ENCODE results near the gene MAPK8IP3. TPM values are rescaled to one million over a fixed set of nuclear protein-coding genes. Genes with fewer than 3 reads are reported as not detected.

Gene MAPK8IP3
- total RNA-seq, 1 donor from 2014 or later, result 201 TPM

DNA sequence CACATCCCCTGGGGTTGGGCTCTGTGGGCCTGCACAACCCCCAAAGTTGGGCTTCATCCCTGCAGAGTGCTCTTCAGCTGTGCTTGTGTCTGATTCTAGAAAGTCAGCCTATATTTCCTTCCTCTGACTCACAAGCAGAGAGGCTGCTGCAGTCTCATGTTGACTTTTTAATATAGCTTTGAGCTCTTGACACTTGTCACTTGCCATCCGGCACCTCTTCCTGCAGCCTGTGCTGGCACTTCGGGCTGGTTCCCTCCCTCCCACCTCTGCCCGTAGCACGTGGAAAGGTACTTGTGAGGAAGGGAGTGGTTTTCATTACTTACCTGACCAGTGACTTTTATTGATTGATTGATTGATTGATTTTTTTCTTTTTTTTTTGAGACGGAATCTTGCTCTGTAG, 47.0 kb upstream of the MAPK8IP3 start:
- Mint-ChIP-seq H3K27me3 (no peaks in the 10 kb centered on the region), H3K27ac (no peak overlapping the region), H3K4me3 (no peak overlapping the region), H3K9me3 (no peaks in the 10 kb centered on the region), H3K4me1 (no peaks in the 10 kb centered on the region), H3K36me3 (ENCODE audit: low read depth) (peaks cover 64% of the 10 kb centered on the region)
- TF ChIP-seq, protein P1, sequence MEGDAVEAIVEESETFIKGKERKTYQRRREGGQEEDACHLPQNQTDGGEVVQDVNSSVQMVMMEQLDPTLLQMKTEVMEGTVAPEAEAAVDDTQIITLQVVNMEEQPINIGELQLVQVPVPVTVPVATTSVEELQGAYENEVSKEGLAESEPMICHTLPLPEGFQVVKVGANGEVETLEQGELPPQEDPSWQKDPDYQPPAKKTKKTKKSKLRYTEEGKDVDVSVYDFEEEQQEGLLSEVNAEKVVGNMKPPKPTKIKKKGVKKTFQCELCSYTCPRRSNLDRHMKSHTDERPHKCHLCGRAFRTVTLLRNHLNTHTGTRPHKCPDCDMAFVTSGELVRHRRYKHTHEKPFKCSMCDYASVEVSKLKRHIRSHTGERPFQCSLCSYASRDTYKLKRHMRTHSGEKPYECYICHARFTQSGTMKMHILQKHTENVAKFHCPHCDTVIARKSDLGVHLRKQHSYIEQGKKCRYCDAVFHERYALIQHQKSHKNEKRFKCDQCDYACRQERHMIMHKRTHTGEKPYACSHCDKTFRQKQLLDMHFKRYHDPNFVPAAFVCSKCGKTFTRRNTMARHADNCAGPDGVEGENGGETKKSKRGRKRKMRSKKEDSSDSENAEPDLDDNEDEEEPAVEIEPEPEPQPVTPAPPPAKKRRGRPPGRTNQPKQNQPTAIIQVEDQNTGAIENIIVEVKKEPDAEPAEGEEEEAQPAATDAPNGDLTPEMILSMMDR (IDR thresholded peaks at IDR 0.05), result no peak
- intact Hi-C loops (cut with micrococcal nuclease), result no loop called here
- ChIA-PET POLR2A (interaction anchor here (0.6 kb wide), 1 partner anchor 46 kb away, joined by 6 read pairs; no protein-coding TSS in a partner anchor), CTCF (no interaction called here)
- ATAC-seq (ENCODE audit: low read depth) (no peak), DNase-seq (no peak)

DNA sequence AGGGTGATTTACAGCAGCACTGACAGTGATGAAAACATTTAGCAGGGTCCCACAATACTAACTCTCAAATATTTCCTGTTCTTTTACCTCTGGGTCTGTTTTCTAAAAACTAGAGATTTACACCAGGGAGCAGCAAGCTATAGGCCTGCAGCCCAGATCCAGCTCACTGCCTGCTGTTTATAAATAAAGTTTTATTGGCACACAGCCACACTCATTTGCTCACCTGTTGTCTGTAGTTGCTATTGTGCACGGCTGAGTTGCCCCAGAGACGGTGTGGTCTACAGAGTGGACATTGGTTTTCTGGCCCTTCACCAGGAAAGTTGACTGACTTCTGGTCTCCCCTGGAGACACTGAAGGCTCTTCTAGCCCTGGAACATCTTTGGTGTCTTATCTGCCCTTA, 44.2 kb upstream of the MAPK8IP3 start:
- ATAC-seq (ENCODE audit: low read depth) (no peak), DNase-seq (no peak)
- no peak overlapping the region for H3K4me3 Mint-ChIP-seq
- H3K36me3 Mint-ChIP-seq (ENCODE audit: low read depth), result peaks cover 69% of the 10 kb centered on the region
- TF ChIP-seq, protein P1 (IDR thresholded peaks at IDR 0.05), result no peak
- no peaks in the 10 kb centered on the region for H3K27me3 Mint-ChIP-seq
- H3K4me1 Mint-ChIP-seq, result no peaks in the 10 kb centered on the region
- intact Hi-C loops (cut with micrococcal nuclease), result no loop called here
- H3K27ac Mint-ChIP-seq, result no peak overlapping the region
- POLR2A ChIA-PET, result no interaction called here
- CTCF ChIA-PET, result no interaction called here
- H3K9me3 Mint-ChIP-seq, result no peaks in the 10 kb centered on the region

DNA sequence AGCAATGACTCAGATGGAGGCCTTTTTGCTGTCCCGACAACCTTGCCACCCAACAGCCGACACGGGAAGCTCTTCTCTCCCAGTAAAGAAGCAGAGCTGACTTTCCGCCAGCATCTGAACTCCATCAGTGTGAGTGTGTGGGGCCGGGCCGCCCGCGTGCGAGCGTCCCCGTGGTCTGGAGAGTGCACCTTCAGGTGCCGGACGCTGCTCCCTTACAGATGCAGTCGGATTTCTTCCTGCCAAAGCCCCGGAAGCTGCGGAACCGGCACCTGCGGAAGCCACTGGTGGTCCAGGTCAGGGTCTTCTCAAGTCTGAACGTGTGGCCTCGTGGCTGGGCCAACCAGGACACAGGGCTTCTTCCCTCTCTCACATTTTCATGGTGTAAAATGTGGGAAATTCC, 43.5 kb upstream of the MAPK8IP3 start:
- H3K27ac Mint-ChIP-seq, result no peak overlapping the region
- intact Hi-C loops (cut with micrococcal nuclease), result no loop called here
- TF ChIP-seq, protein P1 (IDR thresholded peaks at IDR 0.05), result no peak
- POLR2A ChIA-PET, result no interaction called here
- DNase-seq, result no peak
- no peaks in the 10 kb centered on the region for H3K4me1 Mint-ChIP-seq
- H3K36me3 Mint-ChIP-seq (ENCODE audit: low read depth), result peaks cover 73% of the 10 kb centered on the region
- no peak overlapping the region for H3K4me3 Mint-ChIP-seq
- no peaks in the 10 kb centered on the region for H3K27me3 Mint-ChIP-seq
- ATAC-seq (ENCODE audit: low read depth), result no peak
- CTCF ChIA-PET, result no interaction called here
- no peaks in the 10 kb centered on the region for H3K9me3 Mint-ChIP-seq

DNA sequence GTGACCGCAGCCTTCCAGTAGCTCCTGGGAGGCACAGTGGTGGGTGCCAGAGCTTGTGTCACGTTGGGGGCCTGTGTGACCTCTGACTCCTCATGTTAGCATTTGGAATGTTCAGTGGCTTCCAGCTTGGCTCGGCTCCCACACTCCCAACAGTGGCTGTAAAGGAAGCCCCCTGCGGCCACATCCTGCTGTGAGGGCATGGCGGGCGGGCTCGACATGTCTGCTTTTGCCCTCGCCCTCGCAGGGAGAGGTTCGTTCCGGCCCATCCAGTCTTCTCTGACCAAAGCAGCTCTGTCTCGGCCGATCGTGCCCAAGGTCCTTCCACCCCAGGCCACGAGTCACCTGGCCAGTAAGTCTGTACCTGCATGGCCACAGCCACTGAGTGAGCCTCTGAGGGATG, 40.2 kb upstream of the MAPK8IP3 start:
- ChIA-PET POLR2A (interaction anchor here (0.5 kb wide), 1 partner anchor 88 kb away, joined by 3 read pairs; no protein-coding TSS in a partner anchor), CTCF (no interaction called here)
- H3K9me3 Mint-ChIP-seq, result no peaks in the 10 kb centered on the region
- DNase-seq (no peak), ATAC-seq (ENCODE audit: low read depth) (no peak)
- H3K27me3 Mint-ChIP-seq, result no peaks in the 10 kb centered on the region
- no peaks in the 10 kb centered on the region for H3K4me1 Mint-ChIP-seq
- H3K36me3 Mint-ChIP-seq (ENCODE audit: low read depth), result peaks cover 84% of the 10 kb centered on the region
- H3K27ac Mint-ChIP-seq, result no peak overlapping the region
- H3K4me3 Mint-ChIP-seq, result no peak overlapping the region
- intact Hi-C loops (cut with micrococcal nuclease), result no loop called here
- TF ChIP-seq, protein P1 (IDR thresholded peaks at IDR 0.05), result no peak

DNA sequence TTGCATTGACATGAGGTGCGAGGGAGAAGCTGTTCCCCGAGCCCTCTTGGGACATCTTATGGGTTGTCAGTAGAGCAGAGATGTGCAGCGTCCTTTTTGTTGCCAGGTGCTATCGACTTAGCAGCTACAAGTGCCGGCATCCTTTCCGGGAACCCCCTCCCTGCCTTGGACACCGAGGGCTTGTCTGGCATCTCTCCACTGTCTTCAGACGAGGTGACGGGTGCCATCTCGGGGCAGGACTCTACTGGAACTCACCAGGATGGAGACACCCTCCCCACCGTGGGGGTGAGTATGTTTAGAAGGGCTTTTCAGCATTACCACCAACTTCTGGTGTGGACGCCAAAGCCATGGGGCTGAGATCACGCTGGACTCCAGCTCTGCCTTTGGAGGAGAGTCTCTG, 39.7 kb upstream of the MAPK8IP3 start:
- TF ChIP-seq, protein P1 (IDR thresholded peaks at IDR 0.05), result no peak
- no peaks in the 10 kb centered on the region for H3K9me3 Mint-ChIP-seq
- no peak overlapping the region for H3K27ac Mint-ChIP-seq
- H3K4me1 Mint-ChIP-seq, result no peaks in the 10 kb centered on the region
- intact Hi-C loops (cut with micrococcal nuclease), result no loop called here
- ATAC-seq (ENCODE audit: low read depth) (no peak), DNase-seq (no peak)
- peaks cover 89% of the 10 kb centered on the region for H3K36me3 Mint-ChIP-seq (ENCODE audit: low read depth)
- no peaks in the 10 kb centered on the region for H3K27me3 Mint-ChIP-seq
- POLR2A ChIA-PET, result no interaction called here
- H3K4me3 Mint-ChIP-seq, result no peak overlapping the region
- CTCF ChIA-PET, result no interaction called here

Measured in activated B cell treated with CpG ODN at 0.5 μM for 24 hours (primary cell).